K562 (cell line): ENCODE measurements around the gene DCP2. TPM values are rescaled to one million over a fixed set of nuclear protein-coding genes. Genes with fewer than 3 reads are reported as not detected.
A peak's percentile ranks its signal among the peaks of the same experiment; 100 is the strongest.

Experiments used
- ATAC-seq: fragments of 200-7000 bp; cut with Tn5 transposase; 3 replicates; pipeline ENCODE4 v1.9.1; 2020; ENCODE audit warnings: moderate library complexity
- BruUV-seq: library from RNA; stranded (reverse); fragments of 400-500 nt; replicated peaks from 2 replicates; lab custom pipeline; 2021; lab: Mats Ljungman, UMichigan
- CTCF ChIA-PET: fragments of 300-600 bp; formaldehyde crosslinking; extraction: SDS; loops from one replicate; lab custom pipeline; 2021; ENCODE audit warnings: low intra/inter-chr PET ratio; lab: Yijun Ruan, JAX
- POLR2A ChIA-PET: fragments of 300-600, 350-650 bp; sonication (Branson Sonifier 250); formaldehyde crosslinking; extraction: SDS; loops from one replicate; lab custom pipeline; 2021; ENCODE audit warnings: antibody characterized with exemption, inconsistent platforms; lab: Yijun Ruan, JAX
- DNase-seq, 4 experiments: peaks; one replicate each; pipeline versions ENCODE4 v3.0.0 to v3.0.0-alpha.2; 2011 to 2018; ENCODE audit warnings: low spot score in 3 of 4, mixed read lengths in 3 of 4; ENCODE audit errors: extremely low read depth in 1 of 4
- FAIRE-seq: peaks from 2 replicates; lab custom pipeline; 2011; peaks lifted over from hg19 to GRCh38; lab: Jason Lieb, UNC
- H2AFZ ChIP-seq: 2 replicates; pipeline ENCODE4 v1.6.0; 2011; ENCODE audit warnings: low read depth, low read length, control low read depth, inconsistent platforms
- H3K27ac ChIP-seq: fragments of 200-600 bp; 3 replicates; pipeline ENCODE4 v1.8.0; 2011; ENCODE audit warnings: low read depth, mild to moderate bottlenecking, control low read depth, inconsistent platforms, low read length, moderate library complexity, mixed read lengths; ENCODE audit errors: extremely low read depth
- H3K27me3 ChIP-seq, 2 experiments: fragments of 300-600 bp in 1 of 2; 2 replicates in 1 of 2; 3 replicates in 1 of 2; pipeline versions ENCODE4 v1.6.0 to v1.8.0; 2011; ENCODE audit warnings: inconsistent platforms in 2 of 2, low read length in 2 of 2, mild to moderate bottlenecking in 1 of 2, mixed read lengths in 1 of 2, moderate library complexity in 1 of 2; ENCODE audit not compliant: control insufficient read depth in 2 of 2, insufficient read depth in 2 of 2
- H3K36me3 ChIP-seq: fragments of 300-600 bp; 3 replicates; pipeline ENCODE4 v1.8.0; 2011; ENCODE audit warnings: mild to moderate bottlenecking, low read length, inconsistent platforms; ENCODE audit not compliant: control insufficient read depth, insufficient read depth
- H3K4me1 ChIP-seq, 2 experiments: fragments of 200-600 bp in 1 of 2; replicated peaks in 1 of 2; 2 replicates in 1 of 2; 3 replicates in 1 of 2; pipeline versions ENCODE4 v1.5.1 to v1.8.0; 2011; ENCODE audit warnings: inconsistent platforms in 2 of 2, low read length in 2 of 2, mild to moderate bottlenecking in 1 of 2, mixed read lengths in 1 of 2, moderate library complexity in 1 of 2; ENCODE audit not compliant: control insufficient read depth in 2 of 2, insufficient read depth in 2 of 2
- H3K4me2 ChIP-seq: 2 replicates; pipeline ENCODE4 v1.6.1; 2011; ENCODE audit warnings: low read length, control low read depth, inconsistent platforms, mixed read lengths; ENCODE audit not compliant: insufficient read depth
- H3K4me3 ChIP-seq: fragments of 200-600 bp; sonication (generic), shearing (Covaris generic); 2 replicates; pipeline ENCODE4 v1.5.1; 2016; ENCODE audit warnings: control low read depth, inconsistent platforms
- H3K79me2 ChIP-seq: fragments of 200-600 bp; 3 replicates; pipeline ENCODE4 v1.8.0; 2011; ENCODE audit warnings: low read length, inconsistent platforms; ENCODE audit not compliant: control insufficient read depth, insufficient read depth
- H3K9ac ChIP-seq, 2 experiments: 2 replicates each; pipeline versions ENCODE4 v1.6.0 to v1.6.1; 2011; ENCODE audit warnings: low read depth in 2 of 2, low read length in 2 of 2, control low read depth in 1 of 2, inconsistent platforms in 1 of 2, mild to moderate bottlenecking in 1 of 2, mixed read lengths in 1 of 2; ENCODE audit not compliant: insufficient read depth in 1 of 2
- H3K9me1 ChIP-seq: one replicate; pipeline ENCODE4 v1.6.0; 2011; ENCODE audit warnings: inconsistent platforms, mild to moderate bottlenecking, low read length, moderate library complexity; ENCODE audit not compliant: control insufficient read depth, insufficient read depth
- H3K9me3 ChIP-seq: replicated peaks from 2 replicates; pipeline ENCODE4 v1.5.1; 2011; ENCODE audit warnings: low read depth, low read length, inconsistent platforms; ENCODE audit not compliant: control insufficient read depth, insufficient read depth
- H4K20me1 ChIP-seq: replicated peaks from 2 replicates; pipeline ENCODE4 v1.6.1; 2011; ENCODE audit warnings: low read length, inconsistent platforms, mixed read lengths; ENCODE audit not compliant: control insufficient read depth, insufficient read depth
- BMI1 ChIP-seq: fragments of 150-350 bp; IDR thresholded peaks from 2 replicates; pipeline ENCODE4 v1.6.1; 2014; ENCODE audit warnings: low read length
- BRCA1 ChIP-seq, 2 experiments: fragments of 450-650 bp in 1 of 2; sonication (generic) in 1 of 2; formaldehyde crosslinking in 1 of 2; IDR thresholded peaks; 2 replicates each; pipeline versions ENCODE4 v1.5.0 to v1.6.1; 2017 to 2020; ENCODE audit warnings: mild to moderate bottlenecking in 1 of 2, missing genetic modification reagents in 1 of 2
- CBFB ChIP-seq: sonication (generic); formaldehyde crosslinking; IDR thresholded peaks from 2 replicates; pipeline ENCODE4 v1.4.0; 2020; ENCODE audit warnings: mild to moderate bottlenecking, missing genetic modification reagents
- DDX20 ChIP-seq: fragments of 450-650 bp; IDR thresholded peaks from 2 replicates; pipeline ENCODE4 v1.6.1; 2016; ENCODE audit warnings: missing genetic modification characterization, low read depth, mild to moderate bottlenecking, missing compliant biosample characterization, moderate library complexity
- E2F6 ChIP-seq, 2 experiments: IDR thresholded peaks; 2 replicates each; pipeline ENCODE4 v1.6.1; 2011; ENCODE audit warnings: borderline replicate concordance in 1 of 2, control low read depth in 1 of 2, low read depth in 1 of 2, low read length in 1 of 2, mild to moderate bottlenecking in 1 of 2, mixed read lengths in 1 of 2, moderate library complexity in 1 of 2; ENCODE audit not compliant: insufficient read depth in 1 of 2, insufficient read length in 1 of 2, poor library complexity in 1 of 2, severe bottlenecking in 1 of 2; ENCODE audit errors: extremely low read depth in 1 of 2
- FOS ChIP-seq: IDR thresholded peaks from 3 replicates; pipeline ENCODE4 v1.6.1; 2011; ENCODE audit not compliant: insufficient read length; ENCODE audit errors: extremely low read depth
- HCFC1 ChIP-seq: IDR thresholded peaks from 2 replicates; pipeline ENCODE4 v1.6.1; 2012; ENCODE audit warnings: low read depth, low read length, improper control_type of control experiment
- KAT7 ChIP-seq: sonication (generic); formaldehyde crosslinking; IDR thresholded peaks from 2 replicates; pipeline ENCODE4 v1.8.0; 2022; ENCODE audit warnings: missing genetic modification reagents, mild to moderate bottlenecking, borderline replicate concordance
- KDM5B ChIP-seq: fragments of 200-600 bp; sonication (generic); IDR thresholded peaks from 2 replicates; pipeline ENCODE4 v1.6.1; 2012; ENCODE audit warnings: low read depth, mild to moderate bottlenecking, moderate library complexity, low read length, control low read depth, inconsistent platforms; ENCODE audit not compliant: insufficient replicate concordance
- NCOA4 ChIP-seq: fragments of 450-650 bp; IDR thresholded peaks from 2 replicates; pipeline ENCODE4 v1.6.1; 2018; ENCODE audit warnings: mild to moderate bottlenecking; ENCODE audit not compliant: partially characterized antibody
- NR1H2 ChIP-seq: sonication (generic); formaldehyde crosslinking; IDR thresholded peaks from 2 replicates; pipeline ENCODE4 v1.4.0; 2020; ENCODE audit warnings: mild to moderate bottlenecking, missing genetic modification reagents
- PHB ChIP-seq: fragments of 250-450 bp; sonication (Bioruptor Pico); IDR thresholded peaks from 2 replicates; pipeline ENCODE4 v1.5.0; 2021
- PRDM10 ChIP-seq: fragments of 450-650 bp; IDR thresholded peaks from 2 replicates; pipeline ENCODE4 v1.6.1; 2018; ENCODE audit not compliant: partially characterized antibody
- SAFB ChIP-seq: fragments of 200-400 bp; formaldehyde crosslinking; IDR thresholded peaks from 2 replicates; pipeline ENCODE4 v1.6.1; 2017; ENCODE audit warnings: low read depth, low read length, borderline replicate concordance
- XRCC4 ChIP-seq: IDR thresholded peaks from one replicate; pipeline ENCODE4 v1.6.1; 2011; ENCODE audit not compliant: insufficient read depth, insufficient read length; ENCODE audit errors: extremely low read depth
- ZBTB2 ChIP-seq: fragments of 450-650 bp; IDR thresholded peaks from 2 replicates; pipeline ENCODE4 v1.6.1; 2016; ENCODE audit warnings: antibody characterized with exemption
- ZNF717 ChIP-seq: fragments of 250-450 bp; sonication (Bioruptor Pico); IDR thresholded peaks from 2 replicates; pipeline ENCODE4 v1.5.0; 2021
- WGBS: fragments of 100-300 bp; shearing (Covaris generic); methylation state at CpG from one replicate; pipeline ENCODE4 v1.1.6; 2016; ENCODE audit warnings: low coverage, mixed read lengths; ENCODE audit not compliant: insufficient coverage; ENCODE audit errors: missing lambda C conversion rate; 5-methylcytosine and 5-hydroxymethylcytosine counted together
- in situ Hi-C: fragments of 300-500 bp; cut with MboI; formaldehyde crosslinking; loops from 4 replicates; pipeline ENCODE4 v1.15.0; 2018; ENCODE audit warnings: inconsistent platforms, mixed read lengths
- intact Hi-C: fragments of 100-400 bp; cut with micrococcal nuclease; formaldehyde crosslinking; loops from 2 replicates; pipeline ENCODE4 v1.14.2; 2022
- polyA plus RNA-seq, 8 experiments: library from polyadenylated mRNA; depleted of rRNA in 4 of 8; stranded (reverse) in 5 of 8; unstranded in 3 of 8; fragments of >200 nt; fragmentation: Nextera tagmentation in 2 of 8; fragmentation: Illumina TruSeq in 1 of 8; extraction: Ambion mirVana in 2 of 8; extraction: Trizol in 1 of 8; gene quantifications; 2 replicates each; pipeline versions ENCODE4 v1.2.1 to v1.2.3, GENCODE V29; 2011 to 2014; ENCODE audit warnings: inconsistent platforms in 1 of 8, missing spikeins in 1 of 8
- total RNA-seq, 7 experiments: library from RNA; depleted of rRNA in 6 of 7; stranded (reverse); fragments of >200 nt in 6 of 7; fragmentation: Illumina TruSeq in 2 of 7; extraction: Trizol in 2 of 7; gene quantifications; 2 replicates each; pipeline versions ENCODE4 v1.2.1 to v1.2.3, GENCODE V29; 2011 to 2021; ENCODE audit warnings: low replicate concordance in 1 of 7

The DCP2 gene
- total and polyA plus RNA-seq, 9 of the 15 experiments (the other 6 are each of a cell fraction or from before 2014, with no cell fraction given): 25.9 to 109 (median 46.7) TPM

DNA sequence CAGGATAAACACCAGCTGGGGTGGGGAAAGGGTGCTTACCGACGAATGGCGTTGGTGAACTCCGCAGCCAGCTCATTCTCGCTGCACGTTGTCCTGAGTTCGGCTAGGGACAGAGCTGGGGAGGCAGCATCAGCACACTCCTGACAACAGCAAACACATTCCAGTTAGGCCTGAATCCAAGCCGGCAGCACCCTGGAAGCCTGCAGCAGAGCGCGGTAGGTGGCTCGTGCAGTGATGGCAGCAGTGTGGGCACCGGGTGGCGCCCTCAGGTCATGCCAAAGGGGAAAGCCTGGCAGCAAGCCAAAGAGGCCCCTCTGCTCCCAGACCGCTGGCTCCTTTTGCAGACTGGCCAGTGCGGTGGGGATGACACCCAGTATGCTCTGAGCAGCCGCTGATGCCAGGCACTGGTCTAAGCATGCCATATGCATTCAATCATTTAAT lies 66.9 kb downstream of the DCP2 start:
- ChIA-PET POLR2A (interaction anchor here (0.6 to 1.6 kb wide), 9 partner anchors 10 to 52 kb away, joined by 3 to 10 read pairs (median 4); no protein-coding TSS in a partner anchor), CTCF (no interaction called here)
- peaks cover 37 to 49% of the 10 kb centered on the region in 2 experiments for H3K4me1 ChIP-seq
- H3K27ac ChIP-seq: peak overlapping the region; percentile 92
- no peaks in the 10 kb centered on the region for H3K27me3 ChIP-seq
- H3K9me3 ChIP-seq: no peaks in the 10 kb centered on the region
- intact Hi-C loops (loop anchor here (2.0 kb wide), 1 partner anchor 563 kb away; no protein-coding TSS in a partner anchor), in situ Hi-C loops (no loop called here)
- H3K36me3 ChIP-seq: no peaks in the 10 kb centered on the region
- peak overlapping the region; percentile 79 for H3K4me2 ChIP-seq
- H3K9ac ChIP-seq: peak overlapping the region; percentile 69 to 82; a peak in 3 of 4 replicates
- peak in 3 of 4 experiments; percentile 23 to 51 (median 50) for DNase-seq
- no peak overlapping the region for H3K4me3 ChIP-seq
- FAIRE-seq: no peak
- no peaks in the 10 kb centered on the region for H3K9me1 ChIP-seq
- H4K20me1 ChIP-seq: no peaks in the 10 kb centered on the region
- H3K79me2 ChIP-seq: no peaks in the 10 kb centered on the region
- ATAC-seq: peak; percentile 49
- BruUV-seq: no TSS peak
- WGBS: 32% methylated on average over 11 of the region's 16 CpGs
- peak overlapping the region; percentile 96 for H2AFZ ChIP-seq
- TF ChIP-seq NR1H2 (CRISPR knock-in tag) (no peak), PRDM10 (no peak), ZBTB2 (no peak), NCOA4 (no peak), XRCC4 (no peak), KAT7 (CRISPR knock-in tag) (no peak), PHB (CRISPR knock-in tag) (no peak), HCFC1 (no peak), E2F6 (IDR thresholded peaks at IDR 0.05; ENCODE audit: borderline replicate concordance in 1 of 2, extremely low read depth in 1 of 2, insufficient read depth in 1 of 2, insufficient read length in 1 of 2, low read depth in 1 of 2, low read length in 1 of 2, poor library complexity in 1 of 2, severe bottlenecking in 1 of 2) (no peak), BRCA1 (IDR thresholded peaks at IDR 0.05) (no peak), BRCA1 (CRISPR knock-in tag; IDR thresholded peaks at IDR 0.05) (no peak), SAFB (no peak), KDM5B (no peak), CBFB (CRISPR knock-in tag) (0 out of 2 replicates have a peak, but pooled peaks have one; percentile 27), FOS (no peak), DDX20 (tag) (no peak), BMI1 (no peak), ZNF717 (CRISPR knock-in tag) (no peak)
